Measurements from ENCODE around the gene AFM. TPM values are rescaled to one million over a fixed set of nuclear protein-coding genes. Genes with fewer than 3 reads are reported as not detected.
"Not testable (repeated sequence)": the region's sequence is repeated elsewhere in the genome, so short reads cannot be mapped to it uniquely, and the experiment has no call there.

Gene AFM
- total and polyA plus RNA-seq, 2 of the 8 experiments (the other 6 are each of a cell fraction or from before 2014, with no cell fraction given): not detected

DNA sequence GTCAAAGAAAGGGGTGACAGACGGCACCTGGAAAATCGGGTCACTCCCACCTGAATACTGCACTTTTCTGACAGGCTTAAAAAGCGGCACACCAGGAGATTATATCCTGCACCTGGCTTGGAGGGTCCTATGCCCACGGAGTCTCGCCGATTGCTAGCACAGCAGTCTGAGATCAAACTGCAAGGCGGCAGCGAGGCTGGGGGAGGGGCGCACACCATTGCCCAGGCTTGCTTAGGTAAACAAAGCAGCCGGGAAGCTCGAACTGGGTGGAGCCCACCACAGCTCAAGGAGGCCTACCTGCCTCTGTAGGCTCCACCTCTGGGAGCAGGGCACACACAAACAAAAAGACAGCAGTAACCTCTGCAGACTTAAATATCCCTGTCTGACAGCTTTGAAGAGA lies 69.3 kb downstream of the AFM start:
- FAIRE-seq; H2BK20ac ChIP-seq (ENCODE audit: low read length); H3K4me2 ChIP-seq (ENCODE audit: insufficient read depth in 1 of 2, low read depth in 2 of 2, low read length in 2 of 2); H2AFZ ChIP-seq (ENCODE audit: low read length); H3K4me3 ChIP-seq (ENCODE audit: extremely low read depth in 1 of 4, insufficient read depth in 2 of 4, low read depth in 3 of 4, low read length in 4 of 4); H2BK120ac ChIP-seq (replicated peaks; ENCODE audit: low read depth, low read length); H3K36me3 ChIP-seq (ENCODE audit: control insufficient read depth in 2 of 4, insufficient read depth in 4 of 4, low read length in 3 of 4); H3K4me1 ChIP-seq (replicated peaks in 1 of 4; ENCODE audit: control insufficient read depth in 3 of 4, insufficient read depth in 4 of 4, low read length in 3 of 4); DNase-seq (ENCODE audit: low read depth in 1 of 2, low spot score in 2 of 2); H4K91ac ChIP-seq (replicated peaks; ENCODE audit: insufficient read length, low read length); H3K56ac ChIP-seq (replicated peaks; ENCODE audit: insufficient read length, low read depth, low read length); H4K20me1 ChIP-seq (replicated peaks in 1 of 2; ENCODE audit: control insufficient read depth in 1 of 2, insufficient read depth in 2 of 2, low read length in 2 of 2); POLR2A ChIA-PET (ENCODE audit: partially characterized antibody); H2AK5ac ChIP-seq (ENCODE audit: low read depth, low read length); H3K27ac ChIP-seq (ENCODE audit: low read depth, low read length); H3K14ac ChIP-seq (ENCODE audit: insufficient read length); H3K9ac ChIP-seq (replicated peaks in 1 of 4; ENCODE audit: extremely low read depth in 1 of 4, low read depth in 3 of 4, low read length in 3 of 4); H3K23me2 ChIP-seq (ENCODE audit: low read depth, low read length); H3K79me1 ChIP-seq (ENCODE audit: low read depth, low read length); H3K27me3 ChIP-seq (replicated peaks in 1 of 4; ENCODE audit: control insufficient read depth in 3 of 4, extremely low read depth in 1 of 4, insufficient read depth in 3 of 4, low read length in 3 of 4); H2BK12ac ChIP-seq (ENCODE audit: low read depth, low read length); CTCF ChIA-PET (ENCODE audit: partially characterized antibody); H3K23ac ChIP-seq (ENCODE audit: insufficient read length); H2BK15ac ChIP-seq (ENCODE audit: low read length); H3K18ac ChIP-seq (ENCODE audit: extremely low read depth, low read length); H3K4ac ChIP-seq (replicated peaks; ENCODE audit: insufficient read length, low read depth, low read length); H4K5ac ChIP-seq (ENCODE audit: insufficient read length, low read depth, low read length); H3K79me2 ChIP-seq (ENCODE audit: control insufficient read depth in 1 of 2, insufficient read depth in 2 of 2, low read length in 2 of 2); H4K8ac ChIP-seq (ENCODE audit: extremely low read depth, insufficient read depth, low read length); H2BK5ac ChIP-seq (ENCODE audit: low read depth, low read length): not testable (repeated sequence)
- 89% methylated on average over 11 of the region's 11 CpGs; no CpG with 5 or more reads in 1 of the 2 experiments for WGBS, 2 experiments (ENCODE audit: extremely low coverage in 1 of 2, insufficient coverage in 1 of 2, insufficient read length in 1 of 2, insufficient replicate concordance in 2 of 2, low coverage in 1 of 2, low lambda C conversion rate in 2 of 2, missing lambda C conversion rate in 1 of 2)
- peaks cover 10 to 12% of the 10 kb centered on the region in 2 experiments for H3K9me3 ChIP-seq (ENCODE audit: insufficient read depth in 2 of 2, low read depth in 1 of 2, low read length in 1 of 2)

Small RNA genes lying within 50 kb of the gene (small RNA-seq; reads per million reads assigned to genes)
- gene AC074250.1 (ENCODE audit: insufficient read depth): not detected

Other genes starting within 250 kb of the AFM start
- 87.1 and 93.7 TPM in 2 replicates for gene ANKRD17, start 222.9 kb upstream of the AFM start, total RNA-seq (2021; fragmentation: NEBNext Ultra II Directional; extraction: Animal tissue kit (Norgen Biotek cat#: 25700))
- 28.7 and 42.4 TPM in 2 replicates for gene ANKRD17, start 222.9 kb upstream of the AFM start, polyA plus RNA-seq (2011; rRNA removed)
- gene ALB, start 77.5 kb upstream of the AFM start, total RNA-seq (2021; fragmentation: NEBNext Ultra II Directional; extraction: Animal tissue kit (Norgen Biotek cat#: 25700)): not detected in 2 replicates
- 0.12 and 0.13 TPM in 2 replicates for gene ALB, start 77.5 kb upstream of the AFM start, polyA plus RNA-seq (2011; rRNA removed)
- gene AFP, start 45.5 kb upstream of the AFM start, total RNA-seq (2021; fragmentation: NEBNext Ultra II Directional; extraction: Animal tissue kit (Norgen Biotek cat#: 25700)): 9.9 and 10.4 TPM in 2 replicates
- gene AFP, start 45.5 kb upstream of the AFM start, polyA plus RNA-seq (2011; rRNA removed): 3.4 and 6.1 TPM in 2 replicates
- 0.28 and 0.44 TPM in 2 replicates for gene RASSF6, start 138.7 kb downstream of the AFM start, total RNA-seq (2021; fragmentation: NEBNext Ultra II Directional; extraction: Animal tissue kit (Norgen Biotek cat#: 25700))
- gene RASSF6, start 138.7 kb downstream of the AFM start, polyA plus RNA-seq (2011; rRNA removed): 0.02 and 0.03 TPM in 2 replicates